HS-5 (cell line): ENCODE data around the gene ACBD4.

Experiments
- DNase-seq: peaks from one replicate; pipeline ENCODE4 v3.0.0-alpha.2; 2012; ENCODE audit warnings: low read depth

Gene ACBD4, protein sequence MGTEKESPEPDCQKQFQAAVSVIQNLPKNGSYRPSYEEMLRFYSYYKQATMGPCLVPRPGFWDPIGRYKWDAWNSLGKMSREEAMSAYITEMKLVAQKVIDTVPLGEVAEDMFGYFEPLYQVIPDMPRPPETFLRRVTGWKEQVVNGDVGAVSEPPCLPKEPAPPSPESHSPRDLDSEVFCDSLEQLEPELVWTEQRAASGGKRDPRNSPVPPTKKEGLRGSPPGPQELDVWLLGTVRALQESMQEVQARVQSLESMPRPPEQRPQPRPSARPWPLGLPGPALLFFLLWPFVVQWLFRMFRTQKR

GRCh38 chr17:45135192-45135977 is at the start of gene ACBD4:
Gene ACBD4 (plus strand): TSS chr17:45135687. CDS start chr17:45136145, 458 bp downstream.
- DNase-seq, result peak; percentile 90

GRCh38 chr17:45086391-45086790 is 49.1 kb upstream of the ACBD4 start:
- DNase-seq, result no peak

GRCh38 chr17:45086865-45087503 is 48.5 kb upstream of the ACBD4 start:
- no peak for DNase-seq

DNA sequence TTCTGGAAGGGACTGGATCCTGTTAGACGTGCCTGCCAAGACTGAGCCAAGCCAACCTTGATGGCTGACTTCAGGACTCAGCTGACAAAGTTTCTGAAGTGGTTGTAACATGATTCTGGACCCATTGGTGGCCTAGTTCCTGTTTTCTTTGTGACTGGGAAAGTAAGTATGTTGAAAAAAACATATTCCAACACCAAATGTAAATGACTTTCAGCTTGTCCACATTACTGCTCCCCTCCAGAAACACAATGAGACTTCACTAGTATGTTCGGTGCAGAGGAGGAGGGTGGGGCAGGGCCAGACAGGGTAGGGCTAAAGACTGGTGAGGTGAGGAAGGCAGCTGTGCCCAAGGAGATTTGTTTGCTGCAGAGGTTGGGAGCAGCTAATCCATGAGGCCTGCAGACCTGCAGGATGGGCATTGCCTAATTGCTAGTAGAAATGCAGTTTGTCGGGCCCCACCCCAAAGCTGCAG is 47.9 kb upstream of the ACBD4 start:
- DNase-seq, result no peak

DNA sequence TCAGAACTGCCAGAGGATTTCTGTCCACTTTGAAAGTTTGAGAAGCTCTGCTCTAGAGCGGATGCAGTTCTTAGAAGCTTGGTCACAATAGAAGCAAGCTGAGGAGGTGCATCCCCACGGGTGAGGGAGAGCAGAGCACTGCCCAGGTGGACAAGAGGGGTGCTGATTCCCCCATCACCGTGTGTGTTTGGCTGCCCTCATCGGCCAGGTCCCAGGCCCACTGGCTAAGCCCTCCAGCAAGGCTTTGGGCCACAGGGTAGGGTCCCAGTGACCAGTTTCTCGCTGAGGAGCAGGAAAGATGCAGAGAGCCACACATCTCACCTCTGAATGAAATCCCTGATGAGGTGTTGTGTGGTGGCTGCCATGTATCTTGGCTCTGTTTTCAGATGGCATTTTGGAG is 47.5 kb upstream of the ACBD4 start:
- DNase-seq, result no peak

DNA sequence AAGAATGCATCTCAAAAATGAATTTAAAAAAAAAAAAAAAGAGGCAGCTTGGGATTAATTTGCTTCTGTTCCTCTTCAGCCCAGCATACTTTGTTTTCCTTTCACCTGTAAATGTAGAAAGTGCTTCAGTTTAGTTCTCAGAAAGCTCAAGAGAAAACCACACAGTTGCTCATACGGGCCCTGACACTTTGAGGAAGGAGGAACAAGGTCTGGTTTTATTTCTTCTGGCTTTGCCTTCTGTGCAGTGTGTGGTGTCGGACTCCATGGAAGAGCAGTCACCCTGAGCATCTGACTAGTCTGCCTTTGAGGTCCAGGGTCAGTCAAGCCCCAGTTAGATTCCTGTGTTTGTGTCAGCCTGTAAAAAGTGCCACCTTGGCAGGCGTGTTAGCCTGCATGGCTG is 46.7 kb upstream of the ACBD4 start:
- DNase-seq, result no peak

DNA sequence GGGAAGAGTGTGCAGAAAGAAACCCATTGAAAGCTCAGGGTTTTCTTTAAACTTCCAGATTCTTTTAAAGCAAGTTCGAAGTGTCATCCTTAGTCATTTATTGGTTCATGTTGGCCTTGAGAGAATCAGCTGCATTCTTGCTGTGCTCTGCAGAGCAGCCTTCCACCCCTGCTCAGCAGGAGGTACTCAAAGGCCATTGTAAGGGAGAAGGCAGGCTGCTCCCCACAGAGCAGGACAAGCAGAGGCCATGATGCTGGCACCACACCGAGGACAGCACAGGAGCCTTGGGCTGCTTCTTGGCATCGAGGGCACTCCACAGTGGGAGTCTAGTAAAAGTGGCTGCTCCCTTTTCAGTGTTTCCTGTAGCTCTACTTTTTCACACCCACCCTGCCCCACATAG is 44.8 kb upstream of the ACBD4 start:
- DNase-seq, result no peak

GRCh38 chr17:45091778-45092425 is 43.6 kb upstream of the ACBD4 start:
- DNase-seq, result no peak

- DNase-seq, result peak; percentile 91
Observed at GRCh38 chr17:45092911-45093430, 42.5 kb upstream of the ACBD4 start.

GRCh38 chr17:45093444-45094110 is 41.9 kb upstream of the ACBD4 start:
- no peak for DNase-seq

GRCh38 chr17:45096141-45096540 is 39.3 kb upstream of the ACBD4 start:
- DNase-seq, result no peak

DNA sequence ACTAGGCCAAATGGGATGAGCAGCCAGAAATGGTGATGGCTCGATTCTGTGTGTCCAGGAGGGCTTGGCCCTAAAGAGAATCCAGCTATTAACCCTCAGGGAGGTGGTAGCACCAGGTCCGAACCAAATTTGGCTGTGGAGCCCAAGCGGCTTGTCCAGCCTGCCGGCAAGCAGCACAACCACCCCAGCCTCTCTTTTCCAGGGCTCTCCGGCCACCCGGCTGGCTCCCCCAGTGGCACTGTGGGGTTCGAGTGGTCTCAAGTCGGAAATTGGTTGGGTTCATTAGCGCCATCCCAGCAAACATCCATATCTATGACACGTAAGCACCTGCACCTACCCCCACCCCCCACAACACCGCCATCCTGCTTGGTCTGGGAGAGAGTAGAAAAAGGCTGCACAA is 38.6 kb upstream of the ACBD4 start:
- DNase-seq, result no peak

DNA sequence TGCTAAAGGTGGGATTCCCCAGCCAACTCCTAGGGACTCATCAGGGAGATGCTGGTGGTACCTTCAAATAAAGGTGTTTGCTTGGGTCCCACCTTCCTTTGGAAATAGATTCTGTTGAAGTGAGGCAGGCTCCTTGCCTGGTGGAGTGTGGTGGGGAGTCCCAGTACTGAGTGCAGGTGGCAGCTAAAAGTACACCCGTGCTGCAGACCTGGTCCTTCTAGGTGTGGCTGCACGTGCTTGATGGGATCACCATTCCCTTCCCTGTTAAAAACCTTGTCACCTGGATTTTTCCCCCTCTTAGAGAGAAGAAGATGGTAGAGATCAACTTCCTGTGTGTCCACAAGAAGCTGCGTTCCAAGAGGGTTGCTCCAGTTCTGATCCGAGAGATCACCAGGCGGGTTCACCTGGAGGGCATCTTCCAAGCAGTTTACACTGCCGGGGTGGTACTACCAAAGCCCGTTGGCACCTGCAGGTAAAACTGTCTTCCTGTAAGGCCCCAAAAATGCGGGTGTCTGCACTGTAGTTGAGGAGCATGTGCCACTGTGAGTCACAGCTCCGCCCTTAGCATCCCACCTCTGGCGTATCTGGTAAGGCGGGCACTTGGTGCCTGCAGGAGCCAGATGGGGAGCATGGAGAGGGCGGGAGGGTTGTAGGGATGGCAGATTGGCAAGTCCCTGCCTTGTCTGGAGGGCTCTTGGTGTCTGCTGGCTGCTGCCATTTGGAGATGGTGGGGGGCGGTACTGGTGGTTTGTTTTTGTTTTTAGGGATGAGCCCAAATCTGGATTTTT is 37.2 kb upstream of the ACBD4 start:
- DNase-seq, result no peak

DNA sequence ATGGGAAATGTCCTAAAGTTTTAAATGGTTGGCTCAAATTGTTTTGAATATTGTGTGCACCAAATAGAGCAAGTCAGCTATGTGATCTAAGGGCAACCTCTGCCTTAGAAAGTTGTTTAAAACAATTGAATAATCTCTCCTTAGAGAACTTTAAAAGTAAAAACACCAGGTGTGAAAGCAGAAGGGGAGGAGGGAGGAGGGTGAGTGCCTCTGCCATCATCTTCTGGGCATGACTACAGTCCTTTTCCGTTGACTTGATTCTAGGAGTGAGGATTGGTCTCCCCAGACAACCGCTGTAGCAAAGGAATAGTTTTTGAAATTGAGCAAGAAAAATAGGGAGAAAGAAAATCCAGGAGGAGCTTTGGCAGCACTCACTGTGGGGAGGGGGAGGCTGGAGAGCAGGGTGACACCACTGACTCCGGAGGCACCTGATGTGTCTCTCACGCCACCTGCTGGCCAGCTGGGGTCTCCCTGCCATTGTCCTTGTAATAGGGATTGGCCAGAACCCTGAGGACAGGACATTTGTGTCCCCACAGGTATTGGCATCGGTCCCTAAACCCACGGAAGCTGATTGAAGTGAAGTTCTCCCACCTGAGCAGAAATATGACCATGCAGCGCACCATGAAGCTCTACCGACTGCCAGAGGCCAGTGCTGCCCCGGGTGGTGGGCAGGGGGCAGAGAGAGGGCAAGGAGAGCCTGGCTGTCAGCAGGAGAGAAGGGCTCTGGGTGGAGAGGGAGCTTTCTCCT is 36.4 kb upstream of the ACBD4 start:
- no peak for DNase-seq

DNA sequence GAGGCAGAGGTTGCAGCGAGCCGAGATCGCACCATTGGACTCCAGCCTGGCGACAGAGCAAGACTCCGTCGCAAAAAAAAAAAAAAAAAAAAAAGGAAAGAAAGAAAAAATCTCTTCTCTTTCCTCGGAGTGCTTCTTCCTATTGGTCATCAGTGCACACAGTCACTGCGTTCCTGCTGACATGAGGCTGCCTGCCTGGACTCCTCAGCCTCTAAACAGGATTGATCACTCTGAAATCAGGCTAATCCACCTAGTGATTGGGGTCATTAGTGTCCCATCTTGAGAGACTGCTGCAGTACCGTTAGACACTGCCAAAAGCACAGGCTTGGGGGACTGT is 34.0 kb upstream of the ACBD4 start:
- no peak for DNase-seq

- DNase-seq, result no peak
Observed at GRCh38 chr17:45101883-45102811, 33.3 kb upstream of the ACBD4 start.

DNA sequence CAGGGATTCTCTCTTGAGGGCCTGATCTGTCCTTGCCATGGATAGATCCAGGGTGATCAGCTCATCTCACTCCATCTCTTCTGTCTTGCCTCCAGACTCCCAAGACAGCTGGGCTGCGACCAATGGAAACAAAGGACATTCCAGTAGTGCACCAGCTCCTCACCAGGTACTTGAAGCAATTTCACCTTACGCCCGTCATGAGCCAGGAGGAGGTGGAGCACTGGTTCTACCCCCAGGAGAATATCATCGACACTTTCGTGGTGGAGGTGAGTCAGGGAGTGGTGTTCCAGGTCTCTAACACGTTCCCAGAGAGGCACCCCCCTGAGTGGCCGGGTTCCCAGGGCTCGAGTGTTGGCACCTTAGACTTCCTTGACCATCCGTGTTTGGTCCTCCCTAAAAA is 32.6 kb upstream of the ACBD4 start:
- DNase-seq, result no peak

DNA sequence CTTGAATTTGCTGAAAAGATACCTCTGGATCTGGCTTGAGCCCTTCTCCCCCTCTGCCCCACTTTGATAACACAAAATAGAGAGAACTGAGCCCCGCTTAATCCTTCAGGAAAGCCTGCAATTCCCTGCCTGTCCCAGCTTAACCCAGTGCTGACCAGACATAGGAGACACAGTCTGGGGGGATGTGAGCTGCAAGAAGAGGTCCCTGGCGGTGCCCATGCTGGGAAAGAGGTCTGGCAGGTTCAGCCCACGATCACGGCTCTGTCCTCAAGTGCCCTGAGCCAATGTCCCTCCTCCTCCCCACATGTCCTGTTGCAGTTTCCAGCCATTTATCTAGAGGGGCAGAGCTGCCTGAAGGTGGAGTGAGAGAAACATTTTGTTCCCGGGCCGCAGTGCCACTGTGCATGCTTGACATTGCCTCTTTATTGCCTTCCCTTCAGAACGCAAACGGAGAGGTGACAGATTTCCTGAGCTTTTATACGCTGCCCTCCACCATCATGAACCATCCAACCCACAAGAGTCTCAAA is 32.2 kb upstream of the ACBD4 start:
- DNase-seq, result no peak

DNA sequence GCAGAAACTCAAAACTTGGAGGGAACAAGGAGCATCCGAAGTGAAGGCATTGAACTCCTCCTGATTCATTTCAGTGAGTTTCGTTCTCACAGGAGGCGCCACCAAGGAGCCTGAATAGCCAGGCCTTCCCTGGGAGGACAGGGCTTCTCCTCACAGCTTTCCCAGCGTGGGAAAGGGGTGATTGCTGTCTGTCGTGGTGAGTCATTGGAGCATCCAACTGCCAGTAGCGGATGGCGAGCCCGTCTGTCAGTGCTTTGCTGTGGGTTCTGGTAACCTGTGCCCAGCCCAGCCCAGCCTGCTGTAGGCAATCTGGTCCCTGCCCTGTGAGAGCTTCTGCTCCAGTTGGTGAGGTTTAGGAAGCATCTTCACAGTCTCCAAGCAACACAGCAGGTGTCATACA is 31.5 kb upstream of the ACBD4 start:
- no peak for DNase-seq
